ENCODE results near the gene KIAA2012.

- TF ChIP-seq HDGF (IDR thresholded peaks at IDR 0.05; ENCODE audit: borderline replicate concordance), result no peak
- no peak for TF ChIP-seq BHLHE40 (IDR thresholded peaks at IDR 0.05; ENCODE audit: borderline replicate concordance)
- TF ChIP-seq FOXA1 (IDR thresholded peaks at IDR 0.05), result no peak
Measured at GRCh38 chr2:202193881-202194353, 120.9 kb downstream of the KIAA2012 start.
